CD4-positive, alpha-beta T cell treated with Interleukin-15 for 4 hours (primary cell): ENCODE measurements around the gene UQCC5.

Experiments used
- DNase-seq: peaks from one replicate; pipeline ENCODE4 v3.0.0-alpha.2; 2020; ENCODE audit warnings: low spot score

Gene UQCC5

DNA sequence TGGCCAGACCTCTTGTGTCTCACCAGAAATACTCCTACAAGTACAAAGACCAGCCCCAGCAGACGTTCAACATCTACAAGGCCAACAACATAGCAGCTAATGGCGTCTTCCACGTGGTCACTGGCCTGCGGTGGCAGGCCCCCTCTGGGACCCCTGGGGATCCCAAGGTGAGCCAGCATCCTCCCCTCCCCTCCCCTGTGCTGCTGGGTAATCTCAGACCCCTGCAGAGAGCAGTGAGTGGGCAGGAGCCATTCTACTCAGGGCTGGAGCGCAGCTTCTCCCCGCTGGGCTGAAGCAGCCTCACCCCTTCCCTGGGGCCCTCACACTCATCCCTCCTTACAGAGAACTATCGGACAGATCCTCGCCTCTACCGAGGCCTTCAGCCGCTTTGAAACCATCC, 31.4 kb upstream of the UQCC5 start:
- no peak for DNase-seq

DNA sequence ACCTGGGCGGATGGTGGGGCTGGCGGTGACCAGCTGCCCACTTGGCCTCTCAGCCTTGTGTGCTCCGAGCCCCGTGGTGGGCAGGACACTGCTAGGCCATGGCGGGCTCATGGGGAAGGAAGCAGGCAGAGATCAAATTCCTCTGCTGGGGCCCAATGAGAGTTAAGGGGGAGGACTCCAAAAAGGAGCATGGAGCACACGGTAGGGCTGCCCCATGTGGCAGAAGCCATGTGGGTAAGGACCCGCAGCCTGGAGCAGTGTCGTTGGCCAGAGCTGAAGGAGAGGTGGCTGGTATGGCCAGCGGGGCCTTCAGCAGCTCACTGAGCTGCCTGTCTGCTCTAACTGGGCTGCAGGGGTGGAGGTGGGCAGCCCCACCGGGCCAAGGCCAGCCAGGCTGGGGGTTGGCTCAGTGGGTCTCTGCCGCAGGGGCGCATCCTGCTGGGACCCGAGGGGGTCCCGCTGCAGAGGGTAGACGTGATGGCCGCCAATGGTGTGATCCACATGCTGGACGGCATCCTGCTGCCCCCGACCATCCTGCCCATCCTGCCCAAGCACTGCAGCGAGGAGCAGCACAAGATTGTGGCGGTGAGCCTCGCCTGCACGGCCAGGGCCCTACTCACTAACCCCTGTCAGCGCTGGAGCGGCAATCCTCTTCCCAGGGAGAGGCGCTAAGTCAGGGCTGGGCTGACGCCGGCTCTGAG, 30.0 kb upstream of the UQCC5 start:
- DNase-seq: no peak

DNA sequence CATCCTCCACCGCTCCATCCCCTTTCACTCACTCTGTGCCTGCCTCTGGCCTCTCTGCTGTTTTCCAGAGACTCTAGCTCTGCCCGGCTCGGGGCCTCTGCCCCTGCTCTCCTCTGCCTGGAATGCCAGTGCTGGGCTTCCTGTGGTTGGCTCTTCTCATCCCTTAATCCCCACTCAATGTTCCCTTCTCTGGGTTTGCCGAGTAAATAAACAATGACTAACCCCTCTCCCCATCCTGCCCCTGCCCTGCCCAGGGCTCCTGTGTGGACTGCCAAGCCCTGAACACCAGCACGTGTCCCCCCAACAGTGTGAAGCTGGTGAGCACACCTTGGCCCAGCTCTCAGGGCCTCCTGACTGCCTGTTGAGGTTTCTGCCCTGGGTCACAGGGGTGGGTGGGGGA, 29.0 kb upstream of the UQCC5 start:
- no peak for DNase-seq

DNA sequence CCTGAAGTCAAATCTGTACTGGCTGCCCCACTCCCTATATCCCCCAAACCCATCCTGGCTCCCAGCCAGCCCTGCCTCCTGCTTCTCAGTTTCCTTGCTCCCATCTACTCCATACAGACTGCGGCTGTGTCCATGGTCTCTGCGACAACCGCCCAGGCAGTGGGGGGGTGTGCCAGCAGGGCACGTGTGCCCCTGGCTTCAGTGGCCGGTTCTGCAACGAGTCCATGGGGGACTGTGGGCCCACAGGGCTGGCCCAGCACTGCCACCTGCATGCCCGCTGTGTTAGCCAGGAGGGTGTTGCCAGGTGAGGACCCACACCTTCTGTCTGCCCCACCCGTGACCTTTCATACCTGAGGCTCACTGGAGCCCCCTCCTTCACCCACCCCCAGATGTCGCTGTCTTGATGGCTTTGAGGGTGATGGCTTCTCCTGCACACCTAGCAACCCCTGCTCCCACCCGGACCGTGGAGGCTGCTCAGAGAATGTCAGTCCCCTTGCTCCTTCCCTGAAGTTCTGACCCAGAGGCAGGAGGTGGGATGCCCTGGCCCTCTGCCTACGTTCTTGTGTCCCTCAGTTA, 26.6 kb upstream of the UQCC5 start:
- no peak for DNase-seq

DNA sequence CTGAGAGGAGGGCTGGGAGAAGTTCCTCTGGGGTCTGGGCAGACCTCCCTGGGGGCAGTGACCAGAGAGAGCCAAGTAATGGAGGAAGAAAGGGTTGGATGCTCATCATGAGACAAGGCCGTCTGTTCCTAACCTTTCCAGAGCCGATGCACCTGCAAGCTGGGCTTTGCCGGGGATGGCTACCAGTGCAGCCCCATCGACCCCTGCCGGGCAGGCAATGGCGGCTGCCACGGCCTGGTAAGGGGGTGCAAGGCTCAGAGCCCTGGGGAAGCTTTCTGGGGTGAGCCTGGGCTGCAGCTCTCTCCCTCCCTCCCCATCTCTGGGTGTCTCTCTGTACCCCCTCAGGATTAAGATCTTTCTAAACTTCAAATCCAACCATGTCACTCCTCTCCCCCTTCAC, 24.9 kb upstream of the UQCC5 start:
- no peak for DNase-seq

DNA sequence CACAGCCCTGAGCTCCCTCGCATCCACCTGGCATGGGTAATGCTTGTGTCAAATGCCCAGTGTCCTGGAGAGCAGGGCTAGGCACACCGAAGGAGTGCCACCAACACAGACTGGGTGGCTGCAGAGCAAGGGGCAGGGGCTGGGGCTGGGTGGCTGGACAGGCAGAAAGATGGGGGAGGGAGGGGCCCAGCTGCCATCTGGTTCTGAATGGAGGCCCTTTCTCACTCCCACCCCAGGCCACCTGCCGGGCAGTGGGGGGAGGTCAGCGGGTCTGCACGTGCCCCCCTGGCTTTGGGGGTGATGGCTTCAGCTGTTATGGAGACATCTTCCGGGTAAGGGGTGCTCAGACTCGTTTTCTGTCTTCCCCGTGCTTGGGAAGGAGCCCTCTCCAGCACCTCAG, 24.3 kb upstream of the UQCC5 start:
- no peak for DNase-seq

DNA sequence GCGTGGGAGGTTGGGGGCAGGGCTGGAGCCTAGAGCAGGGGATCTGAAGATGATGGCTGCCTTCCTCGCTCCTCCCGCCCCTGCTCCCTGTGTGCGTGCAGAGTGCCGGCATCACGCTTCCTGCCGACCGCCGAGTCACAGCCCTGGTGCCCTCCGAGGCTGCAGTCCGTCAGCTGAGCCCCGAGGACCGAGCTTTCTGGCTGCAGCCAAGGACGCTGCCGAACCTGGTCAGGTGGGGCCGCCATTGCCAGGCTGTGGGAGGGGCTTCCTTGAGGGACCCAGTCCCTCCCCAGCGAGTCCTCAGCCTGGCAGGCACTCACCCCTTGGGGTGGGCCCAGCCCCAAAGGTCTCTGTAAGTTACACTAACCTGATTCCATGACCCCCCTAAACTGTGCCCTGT, 23.7 kb upstream of the UQCC5 start:
- no peak for DNase-seq

DNA sequence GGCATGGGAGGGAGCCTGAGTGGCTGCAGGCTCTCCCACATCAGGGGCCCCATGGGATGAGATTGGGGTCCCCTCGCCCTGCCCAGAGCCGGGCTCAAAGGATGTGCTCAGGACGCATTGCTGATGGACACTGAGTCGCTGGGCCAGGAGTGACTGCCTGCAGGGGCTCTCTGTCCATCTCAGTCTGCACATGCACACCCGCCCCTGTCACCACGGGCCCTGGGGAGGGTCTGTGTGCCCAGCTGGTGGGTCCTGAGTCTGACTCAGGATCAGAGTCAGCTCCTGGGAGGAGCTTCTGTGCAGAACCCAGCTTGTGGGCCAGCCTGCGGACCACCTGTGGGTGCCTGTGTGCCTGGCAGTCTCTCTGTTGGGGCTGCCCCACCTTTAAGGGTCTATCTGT, 23.1 kb upstream of the UQCC5 start:
- no peak for DNase-seq

DNA sequence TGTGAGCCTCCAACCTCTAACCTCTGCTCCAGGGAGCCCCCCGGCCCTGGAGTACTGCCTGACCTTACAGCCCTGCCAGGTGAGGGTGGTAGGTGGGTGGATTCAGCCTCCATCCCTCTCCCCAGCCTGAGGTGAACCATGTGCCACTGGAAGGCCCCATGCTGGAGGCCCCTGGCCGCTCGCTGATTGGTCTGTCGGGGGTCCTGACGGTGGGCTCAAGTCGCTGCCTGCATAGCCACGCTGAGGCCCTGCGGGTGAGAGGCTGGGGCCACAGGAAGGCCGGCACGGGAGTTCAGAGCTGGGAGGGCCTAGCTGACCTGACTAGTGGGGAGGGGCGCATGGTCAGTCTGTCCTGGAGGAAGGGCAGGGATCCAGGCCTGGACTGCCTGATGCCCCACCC, 21.8 kb upstream of the UQCC5 start:
- no peak for DNase-seq

DNA sequence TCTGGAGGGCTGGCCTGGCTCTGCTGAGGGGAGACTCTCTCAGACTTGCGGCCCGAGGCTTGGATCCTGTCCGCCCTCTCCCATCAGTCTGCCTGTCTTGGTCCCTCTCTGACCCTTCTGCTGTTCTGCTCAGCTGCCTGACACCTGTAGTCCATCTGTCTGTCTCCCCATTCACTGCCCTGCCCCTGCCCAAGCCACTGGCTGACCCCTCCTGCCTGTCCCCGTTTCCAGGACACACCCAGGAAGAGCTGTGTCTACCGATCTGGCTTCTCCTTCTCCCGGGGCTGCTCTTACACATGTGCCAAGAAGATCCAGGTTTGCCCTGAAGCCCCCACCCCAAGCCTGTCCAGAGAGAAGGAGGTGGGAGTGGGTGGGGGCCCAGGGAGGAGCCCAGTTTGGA, 21.2 kb upstream of the UQCC5 start:
- DNase-seq: no peak

DNA sequence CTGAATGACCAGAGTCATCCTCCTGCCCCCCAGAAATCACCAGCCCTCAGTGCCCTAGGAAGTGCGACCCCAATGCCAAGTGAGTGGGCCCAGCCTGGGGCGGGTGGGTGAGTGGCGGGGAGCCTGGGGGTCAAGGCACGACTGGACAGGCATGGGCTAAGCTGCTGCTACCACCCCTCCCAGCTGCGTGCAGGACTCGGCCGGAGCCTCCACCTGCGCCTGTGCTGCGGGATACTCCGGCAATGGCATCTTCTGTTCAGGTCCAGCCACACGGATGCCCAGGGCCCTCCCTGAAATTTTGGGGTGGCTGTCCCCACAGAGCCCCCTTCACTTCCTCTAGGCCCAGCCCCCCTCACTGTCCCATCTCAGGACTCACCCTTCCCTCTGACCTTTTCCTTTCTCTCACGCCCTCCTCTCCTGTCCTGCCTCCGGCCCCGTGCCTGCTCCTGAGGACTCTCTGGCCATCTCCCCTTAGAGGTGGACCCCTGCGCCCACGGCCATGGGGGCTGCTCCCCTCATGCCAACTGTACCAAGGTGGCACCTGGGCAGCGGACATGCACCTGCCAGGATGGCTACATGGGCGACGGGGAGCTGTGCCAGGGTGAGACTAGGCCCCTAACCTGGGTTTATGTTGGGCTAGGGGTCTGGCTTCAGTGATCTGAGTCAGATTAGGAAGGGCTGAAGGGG, 19.8 kb upstream of the UQCC5 start:
- no peak for DNase-seq

DNA sequence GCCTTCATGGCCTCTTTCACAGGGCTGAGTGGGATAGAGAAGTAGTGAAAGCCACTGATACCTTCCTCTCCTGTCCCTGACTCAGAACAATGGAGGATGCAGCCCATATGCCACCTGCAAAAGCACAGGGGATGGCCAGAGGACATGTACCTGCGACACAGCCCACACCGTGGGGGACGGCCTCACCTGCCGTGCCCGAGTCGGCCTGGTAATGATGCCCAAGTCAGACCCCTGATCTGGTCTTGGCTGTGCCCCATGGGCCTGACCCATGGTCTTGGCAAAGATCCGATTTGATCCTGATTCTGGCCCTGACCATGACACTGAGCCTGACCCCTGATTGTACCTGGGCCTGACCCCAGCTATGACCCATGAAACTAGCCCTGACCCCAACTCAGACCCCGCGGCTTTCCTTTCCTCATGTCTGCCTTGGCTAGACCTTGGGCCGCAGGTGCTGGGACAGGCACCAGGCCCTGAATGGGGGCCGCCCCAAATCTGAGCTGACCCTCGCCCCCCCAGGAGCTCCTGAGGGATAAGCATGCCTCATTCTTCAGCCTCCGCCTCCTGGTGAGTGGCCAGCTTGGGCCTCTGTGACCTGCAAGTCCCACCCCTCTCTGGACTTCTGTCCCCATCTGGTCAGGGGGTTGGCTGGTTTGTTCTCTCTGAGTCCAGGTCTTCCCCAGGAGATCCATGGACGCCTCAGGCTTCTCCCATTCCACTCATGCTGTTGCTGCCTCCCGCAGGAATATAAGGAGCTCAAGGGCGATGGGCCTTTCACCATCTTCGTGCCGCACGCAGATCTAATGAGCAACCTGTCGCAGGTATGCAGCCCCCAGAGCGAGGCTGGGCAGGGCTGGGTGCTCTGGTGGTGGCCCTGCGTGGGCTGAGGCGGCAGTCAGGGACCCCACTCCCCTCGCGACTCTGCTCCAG, 18.3 kb upstream of the UQCC5 start:
- no peak for DNase-seq

DNA sequence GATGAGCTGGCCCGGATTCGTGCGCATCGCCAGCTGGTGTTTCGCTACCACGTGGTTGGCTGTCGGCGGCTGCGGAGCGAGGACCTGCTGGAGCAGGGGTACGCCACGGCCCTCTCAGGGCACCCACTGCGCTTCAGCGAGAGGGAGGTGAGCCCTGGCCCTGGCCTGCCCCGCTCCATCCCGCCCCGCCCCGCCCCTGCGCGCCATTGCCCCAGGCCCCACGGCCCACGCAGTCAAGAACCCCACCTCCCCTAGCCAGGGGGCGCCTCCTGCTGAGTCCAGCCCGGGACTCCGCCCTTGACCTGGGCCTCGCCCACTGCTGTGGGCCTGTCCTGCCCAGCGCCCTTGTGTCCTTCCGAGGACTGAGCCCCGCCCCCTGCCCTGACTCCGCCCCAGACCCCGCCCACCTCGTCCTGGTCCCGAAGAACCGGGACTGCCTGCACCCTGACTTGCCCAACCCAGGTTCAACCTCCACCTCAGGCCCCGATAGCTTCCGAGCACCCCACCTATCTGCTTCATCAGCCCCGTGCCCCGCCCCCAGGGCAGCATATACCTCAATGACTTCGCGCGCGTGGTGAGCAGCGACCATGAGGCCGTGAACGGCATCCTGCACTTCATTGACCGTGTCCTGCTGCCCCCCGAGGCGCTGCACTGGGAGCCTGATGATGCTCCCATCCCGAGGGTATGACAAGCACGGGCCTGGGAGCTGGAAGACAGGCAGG, 17.5 kb upstream of the UQCC5 start:
- no peak for DNase-seq

DNA sequence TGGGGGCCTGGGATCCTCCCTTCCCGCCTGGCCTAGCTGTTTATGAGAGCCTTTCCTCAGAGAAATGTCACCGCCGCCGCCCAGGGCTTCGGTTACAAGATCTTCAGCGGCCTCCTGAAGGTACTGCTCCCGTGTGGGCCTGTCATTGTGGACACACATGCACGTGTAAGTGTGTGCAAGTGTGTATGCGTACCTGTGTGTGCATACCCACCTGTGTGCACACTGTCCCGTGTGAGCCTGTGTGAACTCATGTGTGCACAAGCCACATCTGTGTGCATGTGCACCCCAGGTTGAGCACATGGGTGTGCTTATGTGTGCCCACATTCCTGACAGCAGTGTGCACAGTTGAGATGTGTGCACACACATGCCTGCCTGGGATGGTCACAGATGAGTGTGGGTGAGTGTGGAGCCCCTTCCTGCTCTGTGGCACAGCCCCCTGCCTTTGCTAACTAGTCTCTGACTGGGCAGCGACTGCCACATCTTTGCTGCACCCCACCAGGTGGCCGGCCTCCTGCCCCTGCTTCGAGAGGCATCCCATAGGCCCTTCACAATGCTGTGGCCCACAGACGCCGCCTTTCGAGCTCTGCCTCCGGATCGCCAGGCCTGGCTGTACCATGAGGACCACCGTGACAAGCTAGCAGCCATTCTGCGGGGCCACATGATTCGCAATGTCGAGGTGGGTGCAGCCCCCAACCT, 16.8 kb upstream of the UQCC5 start:
- DNase-seq: no peak

DNA sequence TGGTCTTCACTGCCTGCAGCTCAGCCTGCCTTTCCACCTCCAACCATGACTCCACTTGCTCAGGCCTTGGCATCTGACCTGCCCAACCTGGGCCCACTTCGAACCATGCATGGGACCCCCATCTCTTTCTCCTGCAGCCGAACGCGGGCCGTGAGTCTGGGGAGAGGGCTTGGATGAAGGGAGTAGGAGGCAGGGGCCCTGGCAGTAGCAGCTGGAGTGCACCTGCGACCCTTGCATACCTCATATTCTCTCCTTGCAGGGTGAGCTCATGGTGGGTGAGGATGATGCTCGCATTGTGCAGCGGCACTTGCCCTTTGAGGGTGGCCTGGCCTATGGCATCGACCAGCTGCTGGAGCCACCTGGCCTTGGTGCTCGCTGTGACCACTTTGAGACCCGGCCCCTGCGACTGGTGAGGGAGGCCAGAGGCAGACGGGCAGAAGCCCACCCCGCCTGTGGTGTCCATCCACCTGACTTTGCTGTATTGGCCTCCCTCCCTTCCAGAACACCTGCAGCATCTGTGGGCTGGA, 16.2 kb upstream of the UQCC5 start:
- DNase-seq: no peak

DNA sequence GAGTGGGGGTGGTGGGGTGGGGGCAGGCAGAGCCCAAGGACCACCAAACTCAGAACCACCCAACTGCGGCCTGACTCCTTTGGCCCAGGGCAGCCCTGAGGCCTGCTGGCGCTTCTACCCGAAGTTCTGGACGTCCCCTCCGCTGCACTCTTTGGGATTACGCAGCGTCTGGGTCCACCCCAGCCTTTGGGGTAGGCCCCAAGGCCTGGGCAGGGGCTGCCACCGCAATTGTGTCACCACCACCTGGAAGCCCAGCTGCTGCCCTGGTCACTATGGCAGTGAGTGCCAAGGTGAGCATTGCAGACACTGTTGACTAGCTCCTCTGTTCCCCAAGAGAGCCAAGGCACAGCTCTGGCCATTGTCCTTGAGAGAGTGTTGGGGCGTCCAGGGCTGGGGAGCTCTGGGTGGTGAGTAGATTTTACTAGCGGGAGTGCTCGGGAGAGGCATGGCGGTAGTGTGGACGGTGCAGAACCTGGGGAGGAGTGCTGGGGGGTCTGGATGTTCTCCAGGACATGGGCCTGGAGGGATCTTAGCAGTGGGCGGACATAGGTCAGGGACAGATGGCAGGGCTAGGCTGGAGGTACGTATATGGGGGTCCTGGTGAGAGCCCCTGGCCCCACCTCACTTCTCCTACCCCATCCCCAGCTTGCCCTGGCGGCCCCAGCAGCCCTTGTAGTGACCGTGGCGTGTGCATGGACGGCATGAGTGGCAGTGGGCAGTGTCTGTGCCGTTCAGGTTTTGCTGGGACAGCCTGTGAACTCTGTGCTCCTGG, 15.5 kb upstream of the UQCC5 start:
- DNase-seq: no peak

DNA sequence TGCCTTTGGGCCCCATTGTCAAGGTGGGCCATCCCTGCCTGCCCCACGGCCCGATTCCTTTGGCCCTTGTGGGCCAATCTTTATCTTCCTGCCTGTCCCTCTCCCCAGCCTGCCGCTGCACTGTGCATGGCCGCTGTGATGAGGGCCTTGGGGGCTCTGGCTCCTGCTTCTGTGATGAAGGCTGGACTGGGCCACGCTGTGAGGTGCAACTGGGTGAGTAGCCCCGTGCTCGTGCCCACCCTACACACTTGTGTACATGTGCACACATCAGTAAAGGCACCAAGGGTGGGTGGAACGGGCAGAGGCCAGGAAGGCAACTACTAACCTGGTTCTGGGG, 14.9 kb upstream of the UQCC5 start:
- no peak for DNase-seq

DNA sequence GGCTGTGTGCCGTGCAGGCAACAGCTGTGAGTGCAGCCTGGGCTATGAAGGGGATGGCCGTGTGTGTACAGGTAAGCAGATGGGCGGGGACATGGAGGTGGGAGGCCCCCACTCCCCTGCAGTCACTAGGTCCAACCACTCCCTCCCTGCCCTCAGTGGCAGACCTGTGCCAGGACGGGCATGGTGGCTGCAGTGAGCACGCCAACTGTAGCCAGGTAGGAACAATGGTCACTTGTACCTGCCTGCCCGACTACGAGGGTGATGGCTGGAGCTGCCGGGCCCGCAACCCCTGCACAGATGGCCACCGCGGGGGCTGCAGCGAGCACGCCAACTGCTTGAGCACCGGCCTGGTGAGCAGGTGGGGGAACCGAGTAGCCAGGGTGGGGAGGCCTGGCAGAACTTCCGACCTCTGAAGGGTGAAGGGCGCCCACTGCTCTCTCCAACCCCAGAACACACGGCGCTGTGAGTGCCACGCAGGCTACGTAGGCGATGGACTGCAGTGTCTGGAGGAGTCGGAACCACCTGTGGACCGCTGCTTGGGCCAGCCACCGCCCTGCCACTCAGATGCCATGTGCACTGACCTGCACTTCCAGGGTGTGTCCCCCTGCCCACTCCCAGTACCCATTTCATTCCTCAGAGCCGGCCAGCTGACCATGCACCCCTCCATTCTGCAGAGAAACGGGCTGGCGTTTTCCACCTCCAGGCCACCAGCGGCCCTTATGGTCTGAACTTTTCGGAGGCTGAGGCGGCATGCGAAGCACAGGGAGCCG, 14.3 kb upstream of the UQCC5 start:
- DNase-seq: no peak

DNA sequence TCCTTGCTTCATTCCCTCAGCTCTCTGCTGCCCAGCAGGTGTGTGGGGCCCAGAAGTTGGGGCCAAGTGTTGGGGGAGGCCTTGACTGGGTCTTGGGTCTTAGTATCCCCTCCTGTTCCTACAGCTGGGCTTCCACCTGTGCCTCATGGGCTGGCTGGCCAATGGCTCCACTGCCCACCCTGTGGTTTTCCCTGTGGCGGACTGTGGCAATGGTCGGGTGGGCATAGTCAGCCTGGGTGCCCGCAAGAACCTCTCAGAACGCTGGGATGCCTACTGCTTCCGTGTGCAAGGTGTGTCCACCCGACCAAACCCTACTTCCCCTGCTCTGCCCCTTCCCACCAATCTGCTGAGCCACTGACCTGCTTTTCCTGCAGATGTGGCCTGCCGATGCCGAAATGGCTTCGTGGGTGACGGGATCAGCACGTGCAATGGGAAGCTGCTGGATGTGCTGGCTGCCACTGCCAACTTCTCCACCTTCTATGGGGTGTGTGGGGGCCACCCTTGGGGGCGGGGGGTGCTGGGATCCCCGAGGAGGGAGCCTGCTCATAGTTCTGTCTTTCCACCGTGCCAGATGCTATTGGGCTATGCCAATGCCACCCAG, 13.7 kb upstream of the UQCC5 start:
- DNase-seq: no peak
